Neural cell (in vitro differentiated cells): ENCODE measurements around the gene CBS. TPM values are rescaled to one million over a fixed set of nuclear protein-coding genes. Genes with fewer than 3 reads are reported as not detected.
"Not testable (repeated sequence)": the region's sequence is repeated elsewhere in the genome, so short reads cannot be mapped to it uniquely, and the experiment has no call there.

ENCODE experiments used
- H2AFZ ChIP-seq: fragments of 200-600, 300-800 bp; sonication (generic), shearing (Covaris generic); 2 replicates; pipeline ENCODE4 v1.6.0; 2014; ENCODE audit warnings: low read depth, mild to moderate bottlenecking, antibody characterized with exemption, low read length, moderate library complexity
- H3F3A ChIP-seq: fragments of 200-600 bp; shearing (Covaris generic); 2 replicates; pipeline ENCODE4 v1.6.1; 2016; ENCODE audit warnings: mild to moderate bottlenecking, moderate library complexity, mixed read lengths, antibody characterized with exemption, low read length; ENCODE audit not compliant: insufficient read depth, poor library complexity, severe bottlenecking
- H3K27ac ChIP-seq: fragments of 200-600, 300-800 bp; sonication (generic), shearing (Covaris generic); 2 replicates; pipeline ENCODE4 v1.5.1; 2014; ENCODE audit warnings: mild to moderate bottlenecking, low read length, moderate library complexity
- H3K27me3 ChIP-seq: fragments of 300-800, 200-600 bp; sonication (generic), shearing (Covaris generic); 2 replicates; pipeline ENCODE4 v1.6.0; 2014; ENCODE audit warnings: mild to moderate bottlenecking, low read depth, low read length, moderate library complexity; ENCODE audit not compliant: insufficient read depth
- H3K36me3 ChIP-seq: fragments of 300-800, 200-600 bp; sonication (generic), shearing (Covaris generic); 2 replicates; pipeline ENCODE4 v1.5.1; 2014; ENCODE audit warnings: mild to moderate bottlenecking, antibody characterized with exemption, low read length, moderate library complexity; ENCODE audit not compliant: insufficient read depth
- H3K4me2 ChIP-seq: fragments of 300-800, 200-600 bp; sonication (generic), shearing (Covaris generic); 2 replicates; pipeline ENCODE4 v1.6.0; 2014; ENCODE audit warnings: mild to moderate bottlenecking, low read length
- H3K4me3 ChIP-seq: fragments of 300-800, 200-600 bp; sonication (generic), shearing (Covaris generic); 2 replicates; pipeline ENCODE4 v1.5.1; 2014; ENCODE audit warnings: mild to moderate bottlenecking, low read length, moderate library complexity
- H3K79me2 ChIP-seq: fragments of 200-600 bp; shearing (Covaris generic); replicated peaks from 2 replicates; pipeline ENCODE4 v1.6.0; 2014; ENCODE audit warnings: mild to moderate bottlenecking, low read length, moderate library complexity; ENCODE audit not compliant: insufficient read depth
- H3K9ac ChIP-seq: fragments of 300-800, 200-600 bp; sonication (generic), shearing (Covaris generic); 2 replicates; pipeline ENCODE4 v1.6.1; 2016; ENCODE audit warnings: mild to moderate bottlenecking, low read length, mixed read lengths
- H3K9me2 ChIP-seq: fragments of 200-600 bp; shearing (Covaris generic); 2 replicates; pipeline ENCODE4 v1.6.1; 2016; ENCODE audit warnings: mild to moderate bottlenecking, low read length, mixed read lengths; ENCODE audit not compliant: insufficient read depth
- H3K9me3 ChIP-seq: fragments of 200-600, 300-800 bp; sonication (generic), shearing (Covaris generic); 2 replicates; pipeline ENCODE4 v1.6.1; 2016; ENCODE audit warnings: mild to moderate bottlenecking, mixed run types, low read length, moderate library complexity, mixed read lengths
- H4K20me1 ChIP-seq: fragments of 200-600 bp; shearing (Covaris generic); 2 replicates; pipeline ENCODE4 v1.6.1; 2016; ENCODE audit warnings: mild to moderate bottlenecking, mixed run types; ENCODE audit not compliant: insufficient read depth
- MXI1 ChIP-seq: fragments of 450-650 bp; conservative IDR thresholded peaks from 2 replicates; pipeline ENCODE4 v1.6.1; 2014; ENCODE audit warnings: antibody characterized with exemption, mild to moderate bottlenecking; ENCODE audit not compliant: poor library complexity, severe bottlenecking
- POLR2AphosphoS5 ChIP-seq: IDR thresholded peaks from 2 replicates; pipeline ENCODE4 v1.6.1; 2012
- polyA plus RNA-seq: library from polyadenylated mRNA; depleted of rRNA; stranded (reverse); fragments of >200 nt; gene quantifications from 2 replicates; pipeline ENCODE4 v1.2.3, GENCODE V29; 2014

Gene CBS
- polyA plus RNA-seq, 1 donor from 2014 or later = 16.3 TPM

GRCh38 chr21:43106965-43107793, 31.5 kb upstream of the CBS start, which contains the start of gene U2AF1:
Gene U2AF1, minus strand, starts transcription at chr21:43107570. Its CDS starts 76 bp downstream, at chr21:43107494.
- not testable (repeated sequence) for H3K27me3 ChIP-seq, H2AFZ ChIP-seq, H3F3A ChIP-seq, H4K20me1 ChIP-seq, H3K79me2 ChIP-seq, H3K9me3 ChIP-seq, H3K4me2 ChIP-seq, H3K27ac ChIP-seq, H3K36me3 ChIP-seq, H3K9me2 ChIP-seq
- peak within 1 kb of the TSS; percentile 61 for H3K4me3 ChIP-seq
- TF ChIP-seq POLR2AphosphoS5 (peak; percentile 63), MXI1 (peak; percentile 53)
- peak within 1 kb of the TSS; percentile 58 for H3K9ac ChIP-seq

GRCh38 chr21:43104642-43105041, 29.0 kb upstream of the CBS start:
- H3K79me2 ChIP-seq, H2AFZ ChIP-seq, H3F3A ChIP-seq, H3K27ac ChIP-seq, H3K9ac ChIP-seq, H3K9me2 ChIP-seq, H3K27me3 ChIP-seq, H3K4me3 ChIP-seq, H3K36me3 ChIP-seq, H4K20me1 ChIP-seq, H3K9me3 ChIP-seq, H3K4me2 ChIP-seq: not testable (repeated sequence)

- H3K4me2 ChIP-seq, H3K79me2 ChIP-seq, H2AFZ ChIP-seq, H3K9me2 ChIP-seq, H3K4me3 ChIP-seq, H4K20me1 ChIP-seq, H3K9ac ChIP-seq, H3K36me3 ChIP-seq, H3K27me3 ChIP-seq, H3F3A ChIP-seq, H3K27ac ChIP-seq, H3K9me3 ChIP-seq: not testable (repeated sequence)
These were observed 26.6 kb upstream of the CBS start for GRCh38 chr21:43102281-43102680.

GRCh38 chr21:43101676-43102075, 26.0 kb upstream of the CBS start:
- not testable (repeated sequence) for H3K36me3 ChIP-seq, H3K27ac ChIP-seq, H3F3A ChIP-seq, H2AFZ ChIP-seq, H3K4me2 ChIP-seq, H4K20me1 ChIP-seq, H3K9me2 ChIP-seq, H3K4me3 ChIP-seq, H3K9ac ChIP-seq, H3K9me3 ChIP-seq, H3K27me3 ChIP-seq, H3K79me2 ChIP-seq

GRCh38 chr21:43101000-43101399, 25.4 kb upstream of the CBS start:
- H3K79me2 ChIP-seq, H2AFZ ChIP-seq: not testable (repeated sequence)

GRCh38 chr21:43091979-43092614, 16.5 kb upstream of the CBS start:
- not testable (repeated sequence) for H4K20me1 ChIP-seq, H3F3A ChIP-seq, H3K9me3 ChIP-seq, H3K79me2 ChIP-seq, H3K4me2 ChIP-seq, H3K9me2 ChIP-seq, H3K9ac ChIP-seq, H2AFZ ChIP-seq, H3K36me3 ChIP-seq, H3K27ac ChIP-seq, H3K4me3 ChIP-seq, H3K27me3 ChIP-seq

More at GRCh38 chr21:43101000-43101399, 25.4 kb upstream of the CBS start:
- H4K20me1 ChIP-seq, H3K36me3 ChIP-seq, H3K4me3 ChIP-seq, H3K27me3 ChIP-seq, H3K27ac ChIP-seq, H3K9me3 ChIP-seq, H3K9ac ChIP-seq, H3F3A ChIP-seq, H3K4me2 ChIP-seq, H3K9me2 ChIP-seq: not testable (repeated sequence)

GRCh38 chr21:43090947-43091346, 15.3 kb upstream of the CBS start:
- H3F3A ChIP-seq, H4K20me1 ChIP-seq: not testable (repeated sequence)

More at GRCh38 chr21:43090947-43091346, 15.3 kb upstream of the CBS start:
- H3K9ac ChIP-seq, H3K9me3 ChIP-seq, H2AFZ ChIP-seq, H3K4me3 ChIP-seq, H3K36me3 ChIP-seq, H3K27me3 ChIP-seq, H3K9me2 ChIP-seq, H3K27ac ChIP-seq, H3K4me2 ChIP-seq, H3K79me2 ChIP-seq: not testable (repeated sequence)
